AG04450 (cell line): ENCODE measurements around the gene NAPG. TPM values are rescaled to one million over a fixed set of nuclear protein-coding genes. Genes with fewer than 3 reads are reported as not detected.
"Not testable (repeated sequence)": the region's sequence is repeated elsewhere in the genome, so short reads cannot be mapped to it uniquely, and the experiment has no call there.

Experiments used
- CTCF ChIA-PET: fragments of 300-600, 350-600 bp; formaldehyde crosslinking; extraction: SDS; loops from one replicate; lab custom pipeline; 2022; ENCODE audit warnings: antibody characterized with exemption, inconsistent platforms; lab: Charles Lee
- POLR2A ChIA-PET: fragments of 350-600 bp; formaldehyde crosslinking; extraction: SDS; loops from one replicate; lab custom pipeline; 2021; ENCODE audit warnings: antibody characterized with exemption, inconsistent platforms; lab: Yijun Ruan, JAX
- DNase-seq: peaks from one replicate; pipeline ENCODE4 v3.0.0-alpha.2; 2011; ENCODE audit warnings: low read depth, low spot score
- H3K27ac ChIP-seq: one replicate; pipeline ENCODE4 v1.5.1; 2012; ENCODE audit warnings: low read depth, low read length, control low read depth
- H3K27me3 ChIP-seq: one replicate; pipeline ENCODE4 v1.6.0; 2012; ENCODE audit warnings: low read length; ENCODE audit not compliant: control insufficient read depth, insufficient read depth
- H3K4me3 ChIP-seq: 2 replicates; pipeline ENCODE4 v1.5.1; 2011; ENCODE audit warnings: mild to moderate bottlenecking, low read depth, low read length, control low read depth
- H3K9me3 ChIP-seq: 2 replicates; pipeline ENCODE4 v1.5.1; 2012; ENCODE audit warnings: low read length; ENCODE audit not compliant: control insufficient read depth, insufficient read depth
- polyA plus RNA-seq: library from polyadenylated mRNA; depleted of rRNA; stranded (reverse); fragments of >200 nt; gene quantifications from 2 replicates; pipeline ENCODE4 v1.2.3, GENCODE V29; 2011
- TF ChIP-seq, protein P1 (sequence below): IDR thresholded peaks from 2 replicates; pipeline ENCODE4 v1.5.1; 2011; ENCODE audit warnings: low read depth, low read length, control low read depth, inconsistent platforms

Gene NAPG
- polyA plus RNA-seq, 1 experiment: 19.8 TPM

DNA sequence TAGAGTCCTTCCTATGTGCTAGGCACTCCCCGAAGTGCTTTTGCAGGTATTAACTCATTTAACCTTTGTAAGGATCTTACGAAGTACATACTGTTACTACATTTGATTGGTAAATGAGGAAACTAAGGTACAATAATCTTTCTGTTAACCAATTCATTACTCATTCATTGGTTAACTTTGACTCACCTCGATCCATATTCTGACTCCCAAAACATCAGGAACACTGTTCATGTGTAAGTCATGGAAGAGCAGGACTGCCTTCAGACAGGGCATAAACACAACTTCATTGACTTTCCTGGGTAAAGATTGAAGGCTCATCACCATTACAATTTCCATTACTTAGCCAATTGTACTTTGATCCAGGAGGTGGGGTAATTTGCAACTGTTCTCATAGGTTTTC is 40.6 kb downstream of the NAPG start:
- Histone ChIP-seq H3K4me3 (no peak overlapping the region), H3K27me3 (no peaks in the 10 kb centered on the region), H3K9me3 (no peaks in the 10 kb centered on the region; the same call in 1 of the 2 replicates), H3K27ac (no peak overlapping the region)
- ChIA-PET POLR2A (no interaction called here), CTCF (no interaction called here)
- TF ChIP-seq, protein P1, sequence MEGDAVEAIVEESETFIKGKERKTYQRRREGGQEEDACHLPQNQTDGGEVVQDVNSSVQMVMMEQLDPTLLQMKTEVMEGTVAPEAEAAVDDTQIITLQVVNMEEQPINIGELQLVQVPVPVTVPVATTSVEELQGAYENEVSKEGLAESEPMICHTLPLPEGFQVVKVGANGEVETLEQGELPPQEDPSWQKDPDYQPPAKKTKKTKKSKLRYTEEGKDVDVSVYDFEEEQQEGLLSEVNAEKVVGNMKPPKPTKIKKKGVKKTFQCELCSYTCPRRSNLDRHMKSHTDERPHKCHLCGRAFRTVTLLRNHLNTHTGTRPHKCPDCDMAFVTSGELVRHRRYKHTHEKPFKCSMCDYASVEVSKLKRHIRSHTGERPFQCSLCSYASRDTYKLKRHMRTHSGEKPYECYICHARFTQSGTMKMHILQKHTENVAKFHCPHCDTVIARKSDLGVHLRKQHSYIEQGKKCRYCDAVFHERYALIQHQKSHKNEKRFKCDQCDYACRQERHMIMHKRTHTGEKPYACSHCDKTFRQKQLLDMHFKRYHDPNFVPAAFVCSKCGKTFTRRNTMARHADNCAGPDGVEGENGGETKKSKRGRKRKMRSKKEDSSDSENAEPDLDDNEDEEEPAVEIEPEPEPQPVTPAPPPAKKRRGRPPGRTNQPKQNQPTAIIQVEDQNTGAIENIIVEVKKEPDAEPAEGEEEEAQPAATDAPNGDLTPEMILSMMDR: no peak
- DNase-seq: no peak

- H3K27me3 ChIP-seq, H3K4me3 ChIP-seq, H3K9me3 ChIP-seq, POLR2A ChIA-PET, DNase-seq, H3K27ac ChIP-seq: not testable (repeated sequence)
- CTCF ChIA-PET: interaction anchor here (1.0 to 2.2 kb wide), 2 partner anchors 9 kb away, joined by 3 to 10 read pairs; no protein-coding TSS in a partner anchor
Measured at GRCh38 chr18:10569941-10570340, 44.1 kb downstream of the NAPG start.

DNA sequence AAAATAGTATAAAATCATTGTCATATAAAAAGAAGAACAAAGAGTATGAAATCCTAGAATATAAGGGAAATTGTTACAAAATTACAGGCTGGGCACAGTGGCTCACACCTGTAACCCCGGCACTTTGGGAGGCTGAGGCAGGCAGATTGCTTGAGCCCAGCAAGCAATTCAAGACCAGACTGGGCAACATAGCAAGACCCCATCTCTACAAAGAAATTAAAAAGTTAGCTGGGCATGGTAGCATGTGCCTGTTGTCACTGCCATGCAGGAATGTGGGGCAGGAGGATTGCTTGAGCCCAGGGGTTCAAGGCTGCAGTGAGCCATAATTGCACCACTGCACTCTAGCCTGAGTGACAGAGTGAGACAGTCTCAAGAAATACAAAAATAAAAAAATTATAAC is 44.8 kb downstream of the NAPG start:
- Histone ChIP-seq H3K27ac (no peak overlapping the region), H3K4me3 (no peak overlapping the region), H3K27me3 (no peaks in the 10 kb centered on the region), H3K9me3 (no peaks in the 10 kb centered on the region; the same call in 1 of the 2 replicates)
- ChIA-PET POLR2A (no interaction called here), CTCF (interaction anchor here (2.2 kb wide), 1 partner anchor 10 kb away, joined by 10 read pairs; no protein-coding TSS in a partner anchor)
- DNase-seq: no peak
- TF ChIP-seq, protein P1: no peak

DNA sequence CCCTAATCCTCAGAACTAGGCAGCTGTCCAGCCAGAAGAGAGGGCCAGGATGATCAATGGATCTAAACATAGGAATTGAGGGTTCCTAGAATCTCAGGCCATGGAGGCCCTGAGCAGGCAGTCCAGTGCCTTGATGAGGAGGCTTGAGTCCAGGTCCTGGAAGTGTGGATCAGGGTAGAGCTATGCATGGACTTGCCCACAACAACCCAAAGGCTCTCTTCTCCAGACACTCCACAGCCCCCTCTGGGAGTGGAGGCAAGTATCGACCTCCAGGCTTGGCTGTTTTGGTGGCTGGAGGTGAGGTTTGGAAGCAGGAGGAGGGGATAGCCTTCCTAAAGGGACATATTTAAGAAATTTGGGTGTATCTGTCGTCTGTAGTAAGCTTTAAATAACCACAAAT is 45.7 kb downstream of the NAPG start:
- ChIA-PET POLR2A (interaction anchor here (0.6 kb wide), 1 partner anchor 30 kb away, joined by 3 read pairs; no protein-coding TSS in a partner anchor), CTCF (interaction anchor here (2.2 kb wide), 1 partner anchor 11 kb away, joined by 10 read pairs; no protein-coding TSS in a partner anchor)
- no peak overlapping the region for H3K27ac ChIP-seq
- H3K9me3 ChIP-seq: no peaks in the 10 kb centered on the region; the same call in 1 of the 2 replicates
- no peak overlapping the region for H3K4me3 ChIP-seq
- no peak for DNase-seq
- TF ChIP-seq, protein P1: no peak
- H3K27me3 ChIP-seq: no peaks in the 10 kb centered on the region

- H3K9me3 ChIP-seq, H3K27ac ChIP-seq, POLR2A ChIA-PET, CTCF ChIA-PET, H3K4me3 ChIP-seq, H3K27me3 ChIP-seq, DNase-seq: not testable (repeated sequence)
Measured at GRCh38 chr18:10573261-10573660, 47.4 kb downstream of the NAPG start.

DNA sequence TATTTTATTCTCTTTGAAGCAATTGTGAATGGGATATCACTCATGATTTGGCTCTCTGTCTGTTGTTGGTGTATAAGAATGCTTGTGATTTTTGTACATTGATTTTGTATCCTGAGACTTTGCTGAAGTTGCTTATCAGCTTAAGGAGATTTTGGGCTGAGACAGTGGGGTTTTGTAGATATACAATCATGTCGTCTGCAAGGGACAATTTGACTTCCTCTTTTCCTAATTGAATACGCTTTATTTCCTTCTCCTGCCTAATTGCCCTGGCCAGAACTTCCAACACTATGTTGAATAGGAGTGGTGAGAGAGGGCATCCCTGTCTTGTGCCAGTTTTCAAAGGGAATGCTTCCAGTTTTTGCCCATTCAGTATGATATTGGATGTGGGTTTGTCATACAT is 48.6 kb downstream of the NAPG start:
- POLR2A ChIA-PET, DNase-seq, H3K4me3 ChIP-seq, H3K9me3 ChIP-seq, H3K27me3 ChIP-seq, CTCF ChIA-PET, H3K27ac ChIP-seq: not testable (repeated sequence)

GRCh38 chr18:10577842-10578572 is 52.2 kb downstream of the NAPG start:
- H3K9me3 ChIP-seq, POLR2A ChIA-PET, DNase-seq, H3K27me3 ChIP-seq, CTCF ChIA-PET, H3K27ac ChIP-seq, H3K4me3 ChIP-seq: not testable (repeated sequence)

DNA sequence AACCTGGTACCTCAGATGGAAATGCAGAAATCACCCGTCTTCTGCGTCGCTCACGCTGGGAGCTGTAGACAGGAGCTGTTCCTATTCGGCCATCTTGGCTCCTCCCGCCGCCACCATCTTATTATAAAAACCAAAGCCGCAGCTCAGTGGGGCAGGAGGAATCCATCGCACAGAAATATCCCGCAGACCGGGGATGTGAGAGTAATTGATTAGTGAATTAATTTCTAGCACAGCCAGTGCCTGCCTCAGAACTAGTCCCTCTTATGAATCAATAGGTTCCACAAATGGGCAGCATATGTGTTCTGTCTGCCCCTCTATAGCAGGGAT is 52.7 kb downstream of the NAPG start:
- H3K9me3 ChIP-seq, H3K4me3 ChIP-seq, DNase-seq, H3K27ac ChIP-seq, CTCF ChIA-PET, POLR2A ChIA-PET, H3K27me3 ChIP-seq: not testable (repeated sequence)
